Measurements from ENCODE around the gene GNA12. TPM values are rescaled to one million over a fixed set of nuclear protein-coding genes. Genes with fewer than 3 reads are reported as not detected.

Gene GNA12
- total RNA-seq, 1 donor from 2014 or later: 68.6 TPM

- TF ChIP-seq, protein P1, sequence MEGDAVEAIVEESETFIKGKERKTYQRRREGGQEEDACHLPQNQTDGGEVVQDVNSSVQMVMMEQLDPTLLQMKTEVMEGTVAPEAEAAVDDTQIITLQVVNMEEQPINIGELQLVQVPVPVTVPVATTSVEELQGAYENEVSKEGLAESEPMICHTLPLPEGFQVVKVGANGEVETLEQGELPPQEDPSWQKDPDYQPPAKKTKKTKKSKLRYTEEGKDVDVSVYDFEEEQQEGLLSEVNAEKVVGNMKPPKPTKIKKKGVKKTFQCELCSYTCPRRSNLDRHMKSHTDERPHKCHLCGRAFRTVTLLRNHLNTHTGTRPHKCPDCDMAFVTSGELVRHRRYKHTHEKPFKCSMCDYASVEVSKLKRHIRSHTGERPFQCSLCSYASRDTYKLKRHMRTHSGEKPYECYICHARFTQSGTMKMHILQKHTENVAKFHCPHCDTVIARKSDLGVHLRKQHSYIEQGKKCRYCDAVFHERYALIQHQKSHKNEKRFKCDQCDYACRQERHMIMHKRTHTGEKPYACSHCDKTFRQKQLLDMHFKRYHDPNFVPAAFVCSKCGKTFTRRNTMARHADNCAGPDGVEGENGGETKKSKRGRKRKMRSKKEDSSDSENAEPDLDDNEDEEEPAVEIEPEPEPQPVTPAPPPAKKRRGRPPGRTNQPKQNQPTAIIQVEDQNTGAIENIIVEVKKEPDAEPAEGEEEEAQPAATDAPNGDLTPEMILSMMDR (IDR thresholded peaks at IDR 0.05; ENCODE audit: unreplicated experiment): no peak
- Mint-ChIP-seq H3K27ac (no peak overlapping the region), H3K9me3 (ENCODE audit: low read depth) (no peaks in the 10 kb centered on the region), H3K4me1 (ENCODE audit: low read depth) (peaks cover 30% of the 10 kb centered on the region), H3K4me3 (ENCODE audit: low read depth) (no peak overlapping the region), H3K36me3 (ENCODE audit: insufficient read depth) (peaks cover 22% of the 10 kb centered on the region), H3K27me3 (no peaks in the 10 kb centered on the region)
- no peak for DNase-seq (ENCODE audit: low spot score, unreplicated experiment)
Observed at GRCh38 chr7:2713978-2714377, 130.1 kb downstream of the GNA12 start.

DNA sequence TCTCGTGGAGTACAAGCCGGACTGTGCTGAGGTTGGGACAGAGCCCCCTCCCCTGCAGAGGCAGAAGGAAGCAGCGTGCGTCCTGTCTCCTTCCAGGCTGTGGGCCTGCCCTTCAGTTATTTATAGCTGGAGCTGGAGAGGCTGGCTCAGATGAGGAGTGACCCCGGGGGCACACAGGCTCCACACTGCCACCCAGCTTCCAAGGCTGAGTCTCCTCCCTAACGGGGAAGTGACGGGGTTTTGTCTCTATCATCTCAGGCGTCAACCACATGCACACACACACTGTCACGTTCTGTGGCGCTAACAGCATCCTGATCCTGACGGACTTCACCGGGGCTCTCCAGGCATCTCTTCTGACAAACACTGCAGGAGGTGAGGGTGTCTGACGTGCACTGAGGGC, 130.7 kb downstream of the GNA12 start:
- no peak for DNase-seq (ENCODE audit: low spot score, unreplicated experiment)
- Mint-ChIP-seq H3K27me3 (no peaks in the 10 kb centered on the region), H3K9me3 (ENCODE audit: low read depth) (no peaks in the 10 kb centered on the region), H3K4me1 (ENCODE audit: low read depth) (peaks cover 26% of the 10 kb centered on the region), H3K36me3 (ENCODE audit: insufficient read depth) (peaks cover 21% of the 10 kb centered on the region), H3K4me3 (ENCODE audit: low read depth) (no peak overlapping the region), H3K27ac (no peak overlapping the region)
- TF ChIP-seq, protein P1 (IDR thresholded peaks at IDR 0.05; ENCODE audit: unreplicated experiment): no peak

DNA sequence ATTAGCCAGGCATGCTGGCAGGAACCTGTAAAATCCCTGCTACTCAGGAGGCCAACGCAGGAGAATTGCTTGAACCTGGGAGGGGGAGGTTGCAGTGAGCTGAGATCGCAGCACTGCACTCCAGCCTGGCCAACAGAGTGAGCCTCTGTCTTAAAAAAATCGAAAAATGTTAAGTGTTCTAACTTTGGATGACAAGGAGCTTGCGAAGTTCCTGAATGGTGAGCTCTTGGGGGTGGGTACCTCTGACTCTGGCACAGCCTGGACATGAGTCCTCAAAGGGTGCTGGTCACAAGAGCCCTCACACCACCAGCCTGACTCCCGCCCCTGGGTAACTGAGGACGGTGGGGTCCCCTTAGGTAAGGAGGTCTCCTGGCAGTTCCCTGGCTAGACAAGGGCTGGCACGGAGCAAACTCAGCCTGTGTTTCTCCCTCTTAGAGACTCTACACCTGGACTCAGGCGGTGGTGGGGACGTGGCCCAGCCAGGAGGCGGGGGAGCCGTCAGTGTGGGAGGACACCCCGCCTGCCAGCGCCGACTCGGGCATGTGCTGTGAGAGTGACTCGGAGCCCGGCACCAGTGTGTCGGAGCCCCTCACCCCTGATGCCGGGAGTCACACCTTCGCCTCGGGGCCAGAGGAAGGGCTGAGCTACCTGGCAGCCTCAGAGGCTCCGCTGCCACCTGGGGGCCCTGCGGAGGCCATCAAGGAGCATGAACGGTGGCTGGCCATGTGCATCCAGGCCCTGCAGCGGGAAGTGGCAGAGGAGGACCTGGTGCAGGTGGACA, 132.0 kb downstream of the GNA12 start:
- no peak for DNase-seq (ENCODE audit: low spot score, unreplicated experiment)
- Mint-ChIP-seq H3K4me1 (ENCODE audit: low read depth) (peaks cover 16% of the 10 kb centered on the region), H3K27ac (no peak overlapping the region), H3K4me3 (ENCODE audit: low read depth) (no peak overlapping the region), H3K27me3 (no peaks in the 10 kb centered on the region), H3K36me3 (ENCODE audit: insufficient read depth) (peaks cover 19% of the 10 kb centered on the region), H3K9me3 (ENCODE audit: low read depth) (no peaks in the 10 kb centered on the region)
- TF ChIP-seq, protein P1 (IDR thresholded peaks at IDR 0.05; ENCODE audit: unreplicated experiment): no peak

DNA sequence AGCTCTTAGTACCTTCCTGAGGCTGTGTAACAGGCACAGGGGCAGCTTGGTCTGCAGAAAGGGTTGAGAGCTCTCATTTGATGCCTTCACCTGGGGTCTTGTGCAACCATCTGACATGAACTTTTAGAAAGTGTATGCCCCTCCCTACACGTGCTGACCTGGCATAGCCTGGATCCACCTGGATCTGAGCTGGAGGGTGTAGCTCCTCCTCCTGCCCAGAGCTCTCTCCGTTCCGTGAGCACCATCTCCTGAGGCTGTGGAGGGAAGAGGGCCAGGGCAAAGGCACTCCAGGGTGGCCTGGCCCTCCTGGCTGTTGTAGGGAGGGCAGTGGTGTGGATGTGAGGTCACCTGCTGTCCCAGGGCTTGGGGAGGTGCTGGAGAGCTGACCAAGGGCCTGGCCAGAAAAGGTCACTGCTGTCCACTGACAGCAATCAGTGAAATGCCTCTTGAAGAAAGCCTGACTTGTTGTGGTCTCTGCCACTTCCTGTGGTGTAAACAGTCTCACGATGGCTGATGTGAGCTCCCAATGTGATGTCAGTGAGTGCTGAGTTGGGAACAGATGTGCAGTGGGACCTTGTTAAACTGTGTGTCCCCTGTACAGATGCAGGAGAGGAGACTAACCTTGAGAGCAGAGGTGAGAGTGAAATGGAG, 133.1 kb downstream of the GNA12 start:
- Mint-ChIP-seq H3K27me3 (no peaks in the 10 kb centered on the region), H3K4me1 (ENCODE audit: low read depth) (peaks cover 11% of the 10 kb centered on the region), H3K9me3 (ENCODE audit: low read depth) (no peaks in the 10 kb centered on the region), H3K36me3 (ENCODE audit: insufficient read depth) (peaks cover 17% of the 10 kb centered on the region), H3K4me3 (ENCODE audit: low read depth) (no peak overlapping the region), H3K27ac (no peak overlapping the region)
- DNase-seq (ENCODE audit: low spot score, unreplicated experiment): no peak
- TF ChIP-seq, protein P1 (IDR thresholded peaks at IDR 0.05; ENCODE audit: unreplicated experiment): no peak

- peaks cover 16% of the 10 kb centered on the region for H3K36me3 Mint-ChIP-seq (ENCODE audit: insufficient read depth)
- no peaks in the 10 kb centered on the region for H3K27me3 Mint-ChIP-seq
- H3K4me1 Mint-ChIP-seq (ENCODE audit: low read depth): peaks cover 9% of the 10 kb centered on the region
- H3K27ac Mint-ChIP-seq: no peak overlapping the region
- no peak for DNase-seq (ENCODE audit: low spot score, unreplicated experiment)
- H3K4me3 Mint-ChIP-seq (ENCODE audit: low read depth): no peak overlapping the region
- H3K9me3 Mint-ChIP-seq (ENCODE audit: low read depth): no peaks in the 10 kb centered on the region
- TF ChIP-seq, protein P1 (IDR thresholded peaks at IDR 0.05; ENCODE audit: unreplicated experiment): no peak
Observed at GRCh38 chr7:2710286-2710655, 133.8 kb downstream of the GNA12 start.

All from progenitor cell of endocrine pancreas (in vitro differentiated cells).